ENCODE measurements around the gene TCF7L2.
"Not testable (repeated sequence)": the region's sequence is repeated elsewhere in the genome, so short reads cannot be mapped to it uniquely, and the experiment has no call there.

TCF7L2 gene

DNA sequence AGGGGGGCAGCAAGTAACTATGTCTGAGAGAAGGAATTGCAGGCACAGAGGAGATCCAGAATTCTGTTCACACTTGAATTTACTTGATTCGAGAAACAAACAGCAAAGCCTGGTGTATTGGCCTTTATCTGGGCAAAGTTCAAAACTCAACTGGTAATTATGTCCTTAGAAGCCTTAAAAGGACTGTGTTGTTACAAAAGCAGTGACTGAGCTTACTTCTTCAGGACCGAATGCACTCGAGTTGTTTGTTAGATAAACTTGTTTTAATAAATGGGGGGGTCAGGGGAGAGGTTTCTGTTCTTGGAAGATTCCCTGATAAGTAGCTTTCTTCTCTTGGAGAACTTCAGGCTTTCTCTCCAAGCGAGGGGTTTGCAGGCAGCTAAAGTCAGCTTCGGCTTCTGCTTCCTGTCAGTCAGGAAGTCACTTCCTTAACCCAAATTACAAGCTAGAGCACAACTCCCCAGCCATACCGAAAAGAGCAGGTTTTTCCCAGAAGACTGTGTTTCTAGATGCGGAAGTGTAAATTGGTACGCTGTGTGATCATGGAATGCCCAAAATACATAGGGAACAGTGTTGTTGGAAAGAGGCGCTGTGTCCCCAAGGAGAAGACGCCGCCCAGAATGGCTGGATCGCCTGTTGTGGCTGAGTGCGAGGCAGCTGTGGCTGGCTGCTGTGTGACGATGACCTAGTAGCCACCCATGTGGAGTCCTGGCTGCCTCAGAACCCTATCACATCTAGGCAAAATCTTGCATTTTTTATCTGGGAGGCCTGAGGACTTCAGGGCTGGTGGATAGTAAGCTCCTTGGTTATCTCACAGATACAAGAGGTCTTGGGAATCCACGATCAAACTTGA lies 110.4 kb downstream of the TCF7L2 start:
- H3K4me1 Mint-ChIP-seq (ENCODE audit: low read depth in 2 of 2): peaks cover 0 to 6% of the 10 kb centered on the region in 2 donors
- H3K36me3 Mint-ChIP-seq (ENCODE audit: insufficient read depth): no peaks in the 10 kb centered on the region
- no peak for DNase-seq
- H3K27me3 Mint-ChIP-seq: no peaks in the 10 kb centered on the region
- no peak overlapping the region for H3K4me3 Mint-ChIP-seq
- no peak for ATAC-seq (replicated peaks)
- no peaks in the 10 kb centered on the region for H3K9me3 Mint-ChIP-seq
- no peak overlapping the region for H3K27ac Mint-ChIP-seq

- H3K27me3 Mint-ChIP-seq: no peaks in the 10 kb centered on the region
- no peaks in the 10 kb centered on the region for H3K36me3 Mint-ChIP-seq (ENCODE audit: insufficient read depth)
- no peak overlapping the region for H3K4me3 Mint-ChIP-seq
- ATAC-seq (replicated peaks) (no peak), DNase-seq (no peak)
- no peak overlapping the region for H3K27ac Mint-ChIP-seq
- peaks cover 0 to 6% of the 10 kb centered on the region in 2 donors for H3K4me1 Mint-ChIP-seq (ENCODE audit: low read depth in 2 of 2)
- H3K9me3 Mint-ChIP-seq: no peaks in the 10 kb centered on the region
These were observed 111.0 kb downstream of the TCF7L2 start for GRCh38 chr10:113061054-113061430.

DNA sequence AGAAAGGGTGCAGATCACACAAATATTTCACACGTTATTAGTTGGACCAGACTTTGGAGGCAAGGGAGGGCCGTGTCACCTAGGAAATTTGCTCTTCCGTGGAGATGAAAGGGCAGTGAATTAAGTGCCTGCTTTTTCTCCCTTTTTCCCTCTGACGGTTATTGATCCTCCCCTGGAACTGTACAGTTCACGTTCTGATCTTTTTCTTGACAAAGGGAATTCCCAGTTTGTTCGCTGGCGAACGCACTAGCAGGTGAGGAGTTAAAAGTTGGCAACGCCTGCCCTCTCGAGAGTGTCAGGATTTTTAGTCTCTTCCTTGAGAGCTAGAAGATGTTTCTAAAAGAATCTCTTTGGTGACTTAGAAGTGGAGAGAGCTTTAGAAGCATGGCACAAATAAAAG lies 111.5 kb downstream of the TCF7L2 start:
- ATAC-seq (replicated peaks) (no peak), DNase-seq (no peak)
- Mint-ChIP-seq H3K27ac (no peak overlapping the region), H3K27me3 (no peaks in the 10 kb centered on the region), H3K9me3 (no peaks in the 10 kb centered on the region), H3K4me3 (no peak overlapping the region), H3K36me3 (ENCODE audit: insufficient read depth) (no peaks in the 10 kb centered on the region), H3K4me1 (ENCODE audit: low read depth in 2 of 2) (peaks cover 0 to 6% of the 10 kb centered on the region in 2 donors)

- Mint-ChIP-seq H3K36me3 (ENCODE audit: insufficient read depth) (no peaks in the 10 kb centered on the region), H3K4me3 (no peak overlapping the region), H3K27me3 (no peaks in the 10 kb centered on the region), H3K27ac (no peak overlapping the region), H3K9me3 (no peaks in the 10 kb centered on the region), H3K4me1 (ENCODE audit: low read depth in 2 of 2) (peaks cover 0 to 6% of the 10 kb centered on the region in 2 donors)
- ATAC-seq (replicated peaks): no peak
- DNase-seq: no peak
These were observed 113.3 kb downstream of the TCF7L2 start for GRCh38 chr10:113063043-113063967.

DNA sequence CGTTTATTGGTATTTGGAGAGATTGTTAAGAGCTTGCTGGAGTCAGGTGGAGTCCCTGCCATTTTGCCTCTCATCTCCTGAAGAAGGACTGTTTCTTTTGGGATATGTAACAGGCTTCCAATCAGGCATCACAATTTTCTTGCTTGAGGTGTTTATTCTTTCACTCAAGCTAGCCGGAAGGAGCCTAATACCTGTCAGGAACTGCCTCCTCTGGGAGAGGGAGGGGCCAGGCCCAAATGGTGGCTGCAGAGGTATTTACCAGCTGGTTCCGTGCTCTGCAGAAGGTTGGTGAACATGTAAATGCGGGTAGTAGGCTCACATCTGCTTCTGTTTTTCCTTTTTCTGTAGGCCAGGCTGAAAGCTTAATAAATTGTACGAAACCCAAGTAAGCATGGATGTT lies 114.0 kb downstream of the TCF7L2 start:
- Mint-ChIP-seq H3K27me3 (no peaks in the 10 kb centered on the region), H3K36me3 (ENCODE audit: insufficient read depth) (no peaks in the 10 kb centered on the region), H3K9me3 (no peaks in the 10 kb centered on the region), H3K4me1 (ENCODE audit: low read depth in 2 of 2) (peaks cover 0 to 6% of the 10 kb centered on the region in 2 donors), H3K27ac (no peak overlapping the region), H3K4me3 (no peak overlapping the region)
- ATAC-seq (replicated peaks) (no peak), DNase-seq (no peak)

DNA sequence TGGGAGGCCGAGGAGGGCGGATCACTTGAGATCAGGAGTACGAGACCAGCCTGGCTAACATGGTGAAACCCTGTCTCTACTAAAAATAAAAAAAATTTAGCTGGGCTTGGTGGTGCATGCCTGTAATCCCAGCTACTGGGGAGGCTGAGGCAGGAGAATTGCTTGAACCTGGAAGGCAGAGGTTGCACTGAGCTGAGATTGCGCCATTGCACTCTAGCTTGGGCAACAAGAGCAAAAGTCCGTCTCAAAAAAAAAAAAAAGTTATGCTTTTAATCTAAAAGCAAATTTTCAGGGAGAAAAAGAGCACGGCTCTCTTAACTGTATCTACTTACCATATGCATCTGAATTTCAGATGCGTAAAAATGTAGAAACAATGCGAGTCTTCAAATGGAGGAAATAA lies 116.1 kb downstream of the TCF7L2 start:
- not testable (repeated sequence) for H3K27ac Mint-ChIP-seq; H3K4me1 Mint-ChIP-seq (ENCODE audit: low read depth in 2 of 2); ATAC-seq (replicated peaks); H3K27me3 Mint-ChIP-seq; DNase-seq; H3K9me3 Mint-ChIP-seq; H3K4me3 Mint-ChIP-seq; H3K36me3 Mint-ChIP-seq (ENCODE audit: insufficient read depth)

- Mint-ChIP-seq H3K27ac (no peak overlapping the region), H3K9me3 (no peaks in the 10 kb centered on the region), H3K36me3 (ENCODE audit: insufficient read depth) (no peaks in the 10 kb centered on the region), H3K4me3 (no peak overlapping the region), H3K27me3 (no peaks in the 10 kb centered on the region), H3K4me1 (ENCODE audit: low read depth in 2 of 2) (peaks cover 0 to 11% of the 10 kb centered on the region in 2 donors)
- ATAC-seq (replicated peaks) (no peak), DNase-seq (no peak)
These were observed 116.7 kb downstream of the TCF7L2 start for GRCh38 chr10:113066561-113067312.

DNA sequence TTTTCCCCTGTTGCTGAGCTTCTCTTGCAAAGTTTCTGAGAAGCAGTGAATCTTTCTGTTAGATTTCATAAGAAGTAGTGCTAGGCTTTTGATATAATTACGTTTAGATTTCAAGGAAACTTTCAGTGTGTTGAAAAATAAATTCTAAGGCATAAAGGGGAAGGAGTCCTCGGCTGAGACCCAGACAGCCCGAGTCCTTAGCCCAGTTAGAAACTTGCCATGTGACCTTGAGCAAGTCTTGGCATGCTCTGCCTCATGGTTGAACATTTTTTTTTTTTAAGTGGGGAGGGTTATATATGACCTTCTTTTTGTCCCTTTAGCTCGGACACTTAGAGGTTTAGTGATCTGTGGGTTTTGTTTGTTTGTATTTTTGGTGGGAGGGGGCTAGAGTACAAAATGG lies 117.5 kb downstream of the TCF7L2 start:
- H3K36me3 Mint-ChIP-seq (ENCODE audit: insufficient read depth): no peaks in the 10 kb centered on the region
- no peak overlapping the region for H3K27ac Mint-ChIP-seq

DNA sequence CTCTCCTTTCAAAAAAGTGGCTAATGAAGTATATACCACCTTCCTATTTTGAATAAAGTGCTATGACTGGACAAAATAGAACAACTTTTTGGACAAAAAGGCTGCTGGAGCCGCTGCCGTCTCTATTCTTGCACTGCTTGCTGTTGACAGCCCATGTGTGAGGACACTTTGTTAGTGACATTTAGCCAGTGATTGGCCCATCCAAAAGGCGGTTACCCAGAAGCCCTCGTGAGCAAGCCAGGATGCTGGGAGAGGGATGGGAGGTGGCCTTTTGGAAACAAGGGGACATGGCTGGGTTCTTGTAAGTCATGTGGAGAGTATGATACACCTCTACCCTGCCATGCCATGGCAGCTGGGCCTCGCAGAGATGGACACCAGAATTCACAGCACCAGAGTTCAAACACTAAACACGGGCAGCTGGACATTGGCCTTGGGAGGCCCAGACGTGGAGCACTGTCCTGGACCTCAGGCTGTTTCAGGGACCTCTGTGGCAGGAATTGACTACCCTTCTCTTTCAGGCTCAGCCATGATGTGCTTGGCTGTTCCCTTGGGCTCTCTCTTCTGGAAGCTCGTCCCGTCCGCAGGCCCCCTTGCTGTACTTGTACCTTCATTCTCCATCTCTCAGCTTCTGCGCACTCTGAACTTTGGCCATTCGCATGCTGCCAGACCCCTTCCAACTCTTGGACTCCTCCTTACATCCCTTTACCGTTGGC lies 118.3 kb downstream of the TCF7L2 start:
- Mint-ChIP-seq H3K27ac (no peak overlapping the region), H3K4me1 (ENCODE audit: low read depth in 2 of 2) (peaks cover 0 to 12% of the 10 kb centered on the region in 2 donors), H3K27me3 (no peaks in the 10 kb centered on the region), H3K4me3 (no peak overlapping the region), H3K36me3 (ENCODE audit: insufficient read depth) (no peaks in the 10 kb centered on the region), H3K9me3 (no peaks in the 10 kb centered on the region)
- DNase-seq (no peak), ATAC-seq (replicated peaks) (no peak)

More for the DNA sequence above, 117.5 kb downstream of the TCF7L2 start:
- ATAC-seq (replicated peaks): no peak
- Mint-ChIP-seq H3K4me3 (no peak overlapping the region), H3K27me3 (no peaks in the 10 kb centered on the region), H3K4me1 (ENCODE audit: low read depth in 2 of 2) (peaks cover 0 to 11% of the 10 kb centered on the region in 2 donors), H3K9me3 (no peaks in the 10 kb centered on the region)
- no peak for DNase-seq

GRCh38 chr10:113069595-113069994 lies 119.5 kb downstream of the TCF7L2 start:
- no peaks in the 10 kb centered on the region for H3K36me3 Mint-ChIP-seq (ENCODE audit: insufficient read depth)
- H3K27me3 Mint-ChIP-seq: no peaks in the 10 kb centered on the region
- ATAC-seq (replicated peaks) (no peak), DNase-seq (no peak)
- H3K4me3 Mint-ChIP-seq: no peak overlapping the region
- no peaks in the 10 kb centered on the region for H3K9me3 Mint-ChIP-seq
- peak overlapping the region in 1 of 2 donors; percentile 46 for H3K27ac Mint-ChIP-seq
- H3K4me1 Mint-ChIP-seq (ENCODE audit: low read depth in 2 of 2): peaks cover 0 to 8% of the 10 kb centered on the region in 2 donors

GRCh38 chr10:113071446-113071845 lies 121.4 kb downstream of the TCF7L2 start:
- H3K4me1 Mint-ChIP-seq (ENCODE audit: low read depth in 2 of 2): peaks cover 0 to 8% of the 10 kb centered on the region in 2 donors
- H3K4me3 Mint-ChIP-seq: no peak overlapping the region
- no peaks in the 10 kb centered on the region for H3K36me3 Mint-ChIP-seq (ENCODE audit: insufficient read depth)
- no peak overlapping the region for H3K27ac Mint-ChIP-seq
- no peak for DNase-seq
- no peaks in the 10 kb centered on the region for H3K27me3 Mint-ChIP-seq
- H3K9me3 Mint-ChIP-seq: no peaks in the 10 kb centered on the region
- no peak for ATAC-seq (replicated peaks)

DNA sequence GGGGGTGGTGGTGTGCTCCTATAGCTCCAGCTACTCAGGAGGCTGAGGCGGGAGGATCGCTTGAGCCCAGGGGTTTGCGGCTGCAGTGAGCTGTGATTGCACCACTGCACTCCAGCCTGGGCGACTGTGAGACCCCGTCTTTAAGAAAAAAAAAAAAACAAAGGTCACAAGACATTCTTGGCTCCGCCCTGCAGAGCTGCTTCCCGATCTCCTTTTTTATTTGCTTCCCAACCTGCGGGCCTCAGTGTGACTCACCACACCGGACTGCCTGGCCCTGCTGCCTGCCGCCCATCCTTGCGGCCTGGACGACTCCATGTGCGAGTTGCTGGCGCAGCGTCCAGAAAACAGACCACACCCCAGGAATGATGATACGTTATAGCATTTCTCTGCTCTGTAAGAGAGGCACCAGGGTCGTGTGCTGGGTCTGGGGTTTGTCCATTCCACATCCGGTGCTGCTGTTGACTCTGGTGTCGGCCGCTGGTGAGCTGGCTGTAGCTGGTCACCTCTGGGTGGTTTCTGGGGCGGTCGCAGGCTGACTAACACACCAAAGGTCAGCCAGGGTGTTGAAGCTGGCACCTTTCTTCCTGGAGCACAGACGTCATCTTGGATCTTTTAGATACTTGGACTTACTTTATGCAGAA lies 123.6 kb downstream of the TCF7L2 start:
- Mint-ChIP-seq H3K4me3 (no peak overlapping the region), H3K27ac (no peak overlapping the region), H3K4me1 (ENCODE audit: low read depth in 2 of 2) (peaks cover 0 to 8% of the 10 kb centered on the region in 2 donors), H3K36me3 (ENCODE audit: insufficient read depth) (no peaks in the 10 kb centered on the region), H3K9me3 (no peaks in the 10 kb centered on the region), H3K27me3 (no peaks in the 10 kb centered on the region)
- no peak for ATAC-seq (replicated peaks)
- no peak for DNase-seq

All from effector memory CD8-positive, alpha-beta T cell (primary cell).